ENCODE measurements around the gene SAMD4B. TPM values are rescaled to one million over a fixed set of nuclear protein-coding genes. Genes with fewer than 3 reads are reported as not detected.
A peak's percentile ranks its signal among the peaks of the same experiment; 100 is the strongest.

SAMD4B gene
- total RNA-seq, 1 donor from 2014 or later, result 123 TPM

DNA sequence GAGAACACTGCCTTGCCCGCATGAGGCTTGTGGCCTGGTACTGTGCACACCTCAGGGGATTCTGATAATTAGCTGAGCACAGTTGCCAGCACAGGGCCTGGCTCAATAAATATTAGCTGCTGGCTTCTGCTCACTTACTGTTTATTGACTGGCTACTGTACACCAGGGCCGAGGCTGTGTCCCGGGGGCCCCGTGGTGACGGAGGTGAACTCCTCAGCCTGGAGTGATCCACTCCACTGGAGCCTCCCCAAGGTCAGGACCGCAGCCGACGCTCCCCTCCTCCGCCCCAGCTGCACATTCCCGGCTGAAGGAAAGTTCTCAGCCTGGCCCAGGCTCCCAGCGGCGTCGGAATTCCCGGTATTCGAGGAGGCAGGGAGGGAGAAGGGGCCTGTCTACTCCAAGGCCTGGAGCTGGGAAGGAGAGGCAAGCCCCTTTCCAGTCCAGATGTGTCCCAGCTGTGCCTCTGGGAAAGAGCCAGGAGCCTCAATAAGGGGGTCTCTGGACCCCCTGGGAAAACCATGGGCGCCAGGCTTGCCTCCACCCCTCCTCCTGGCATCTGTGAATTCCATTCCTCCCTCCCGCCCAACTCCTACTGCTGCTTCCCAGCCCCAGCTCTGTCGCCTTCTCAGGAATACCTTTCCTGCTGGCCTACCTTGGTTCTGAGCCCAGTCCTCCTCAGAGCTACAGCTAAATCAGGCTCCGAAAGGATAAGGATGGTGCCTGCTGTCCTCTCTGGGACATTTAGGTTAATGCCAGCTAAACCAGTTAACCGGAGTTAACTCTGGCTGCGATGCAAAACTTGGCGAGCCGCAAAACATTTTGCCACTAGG lies 86.3 kb downstream of the SAMD4B start:
- TF ChIP-seq, protein P1, sequence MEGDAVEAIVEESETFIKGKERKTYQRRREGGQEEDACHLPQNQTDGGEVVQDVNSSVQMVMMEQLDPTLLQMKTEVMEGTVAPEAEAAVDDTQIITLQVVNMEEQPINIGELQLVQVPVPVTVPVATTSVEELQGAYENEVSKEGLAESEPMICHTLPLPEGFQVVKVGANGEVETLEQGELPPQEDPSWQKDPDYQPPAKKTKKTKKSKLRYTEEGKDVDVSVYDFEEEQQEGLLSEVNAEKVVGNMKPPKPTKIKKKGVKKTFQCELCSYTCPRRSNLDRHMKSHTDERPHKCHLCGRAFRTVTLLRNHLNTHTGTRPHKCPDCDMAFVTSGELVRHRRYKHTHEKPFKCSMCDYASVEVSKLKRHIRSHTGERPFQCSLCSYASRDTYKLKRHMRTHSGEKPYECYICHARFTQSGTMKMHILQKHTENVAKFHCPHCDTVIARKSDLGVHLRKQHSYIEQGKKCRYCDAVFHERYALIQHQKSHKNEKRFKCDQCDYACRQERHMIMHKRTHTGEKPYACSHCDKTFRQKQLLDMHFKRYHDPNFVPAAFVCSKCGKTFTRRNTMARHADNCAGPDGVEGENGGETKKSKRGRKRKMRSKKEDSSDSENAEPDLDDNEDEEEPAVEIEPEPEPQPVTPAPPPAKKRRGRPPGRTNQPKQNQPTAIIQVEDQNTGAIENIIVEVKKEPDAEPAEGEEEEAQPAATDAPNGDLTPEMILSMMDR (IDR thresholded peaks at IDR 0.05; ENCODE audit: insufficient read depth, low read length, poor library complexity, severe bottlenecking), result no peak
- peaks cover 1% of the 10 kb centered on the region for H3K36me3 ChIP-seq (ENCODE audit: control insufficient read depth, insufficient read depth, low read length)
- no peak overlapping the region for H3K4me3 ChIP-seq (ENCODE audit: low read depth, low read length)
- DNase-seq (ENCODE audit: low read depth), result peak; percentile 74
- H3K27me3 ChIP-seq (ENCODE audit: control insufficient read depth, insufficient read depth, low read length), result no peaks in the 10 kb centered on the region

DNA sequence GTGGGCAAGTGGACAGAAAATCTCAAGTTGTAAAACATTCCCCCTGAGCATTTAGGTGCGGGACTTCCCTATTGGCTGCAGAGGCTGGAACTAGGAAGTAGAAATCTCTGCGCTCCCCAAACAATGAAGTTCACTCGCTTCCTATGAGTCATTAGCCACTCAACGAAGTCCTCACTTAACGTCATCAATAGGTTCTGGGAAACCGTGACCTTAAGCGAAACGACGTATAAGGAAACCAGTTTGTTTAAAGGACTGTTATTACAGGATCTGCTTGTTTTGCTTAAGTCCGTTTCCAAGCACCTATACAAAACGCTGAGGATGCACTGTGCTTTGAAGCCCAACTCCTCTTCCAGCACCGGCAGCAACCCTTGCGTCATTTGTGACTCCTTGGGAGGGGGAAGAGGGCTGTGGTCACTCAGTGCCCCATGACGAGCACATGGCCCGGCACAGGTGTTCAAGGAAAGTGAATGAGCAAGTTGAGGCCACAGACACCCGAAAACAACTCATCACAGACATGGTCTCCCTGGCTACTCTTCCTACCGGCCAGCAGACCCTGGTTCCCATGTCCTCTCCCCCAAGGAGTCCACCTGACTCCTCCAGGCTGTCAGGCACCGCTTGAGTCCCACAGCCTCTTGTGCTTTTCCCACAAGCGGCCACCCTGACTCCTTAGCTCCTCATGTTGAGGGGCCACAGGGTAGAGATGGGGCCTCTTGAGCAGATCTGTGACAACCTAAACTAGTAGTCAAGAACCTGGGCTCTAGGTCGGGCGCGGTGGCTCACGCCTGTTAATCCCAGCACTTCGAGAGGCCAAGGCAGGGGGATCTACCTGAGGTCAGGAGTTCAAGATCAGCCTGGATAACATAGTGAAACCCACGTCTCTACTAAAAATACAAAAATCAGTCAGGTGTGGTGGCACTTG lies 88.7 kb downstream of the SAMD4B start:
- H3K4me3 ChIP-seq (ENCODE audit: low read depth, low read length), result no peak overlapping the region
- peaks cover 4% of the 10 kb centered on the region for H3K36me3 ChIP-seq (ENCODE audit: control insufficient read depth, insufficient read depth, low read length)
- TF ChIP-seq, protein P1 (IDR thresholded peaks at IDR 0.05; ENCODE audit: insufficient read depth, low read length, poor library complexity, severe bottlenecking), result no peak
- no peaks in the 10 kb centered on the region for H3K27me3 ChIP-seq (ENCODE audit: control insufficient read depth, insufficient read depth, low read length)
- peak; percentile 100 for DNase-seq (ENCODE audit: low read depth)

DNA sequence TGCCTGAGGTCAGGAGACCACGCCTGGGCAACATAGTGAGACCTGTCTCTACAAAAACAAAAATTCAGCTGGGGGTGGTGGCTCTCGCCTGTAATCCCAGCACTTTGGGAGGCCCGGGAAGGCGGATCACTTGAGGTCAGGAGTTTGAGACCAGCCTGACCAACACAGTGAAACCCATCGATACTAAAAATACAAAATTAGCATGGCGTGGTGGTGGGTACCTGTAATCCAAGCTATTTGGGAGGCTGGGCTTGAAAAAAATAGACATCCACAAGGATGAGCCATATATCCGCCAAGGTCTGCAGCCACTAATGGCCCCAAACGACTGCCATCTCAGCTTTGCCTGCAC lies 90.4 kb downstream of the SAMD4B start:
- DNase-seq (ENCODE audit: low read depth), result no peak
- no peak overlapping the region for H3K4me3 ChIP-seq (ENCODE audit: low read depth, low read length)
- H3K27me3 ChIP-seq (ENCODE audit: control insufficient read depth, insufficient read depth, low read length), result no peaks in the 10 kb centered on the region
- H3K36me3 ChIP-seq (ENCODE audit: control insufficient read depth, insufficient read depth, low read length), result peaks cover 4% of the 10 kb centered on the region
- TF ChIP-seq, protein P1 (IDR thresholded peaks at IDR 0.05; ENCODE audit: insufficient read depth, low read length, poor library complexity, severe bottlenecking), result no peak

DNA sequence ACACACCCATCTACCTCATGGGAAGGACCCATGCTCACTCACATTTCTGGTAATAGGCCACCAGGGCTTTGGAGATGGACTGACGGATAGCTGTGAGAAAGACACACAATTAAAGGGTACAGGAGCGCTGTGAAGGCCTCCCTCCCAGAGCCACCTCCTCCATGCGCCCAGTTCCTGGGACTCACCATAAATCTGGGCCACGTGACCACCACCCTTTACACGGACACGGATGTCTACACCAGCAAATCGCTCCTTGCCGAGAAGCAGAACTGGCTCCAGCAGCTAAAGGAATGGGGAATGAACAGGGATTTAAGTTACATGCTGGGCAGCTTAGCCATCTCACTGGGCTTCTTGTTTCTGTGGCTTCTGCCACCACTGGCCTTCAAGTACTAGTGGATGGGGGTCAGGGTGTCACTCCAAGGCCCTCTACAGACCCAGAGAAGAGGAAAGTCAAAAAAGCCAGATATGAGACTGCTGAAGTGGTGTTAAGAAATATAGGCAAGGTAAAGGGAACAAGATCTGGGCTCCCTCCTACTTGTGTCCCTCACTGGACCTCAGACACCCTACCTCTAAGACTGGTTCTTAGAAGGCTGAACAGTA lies 91.4 kb downstream of the SAMD4B start:
- H3K27me3 ChIP-seq (ENCODE audit: control insufficient read depth, insufficient read depth, low read length), result no peaks in the 10 kb centered on the region
- H3K36me3 ChIP-seq (ENCODE audit: control insufficient read depth, insufficient read depth, low read length), result peaks cover 4% of the 10 kb centered on the region
- H3K4me3 ChIP-seq (ENCODE audit: low read depth, low read length), result no peak overlapping the region
- TF ChIP-seq, protein P1 (IDR thresholded peaks at IDR 0.05; ENCODE audit: insufficient read depth, low read length, poor library complexity, severe bottlenecking), result no peak
- DNase-seq (ENCODE audit: low read depth), result no peak

DNA sequence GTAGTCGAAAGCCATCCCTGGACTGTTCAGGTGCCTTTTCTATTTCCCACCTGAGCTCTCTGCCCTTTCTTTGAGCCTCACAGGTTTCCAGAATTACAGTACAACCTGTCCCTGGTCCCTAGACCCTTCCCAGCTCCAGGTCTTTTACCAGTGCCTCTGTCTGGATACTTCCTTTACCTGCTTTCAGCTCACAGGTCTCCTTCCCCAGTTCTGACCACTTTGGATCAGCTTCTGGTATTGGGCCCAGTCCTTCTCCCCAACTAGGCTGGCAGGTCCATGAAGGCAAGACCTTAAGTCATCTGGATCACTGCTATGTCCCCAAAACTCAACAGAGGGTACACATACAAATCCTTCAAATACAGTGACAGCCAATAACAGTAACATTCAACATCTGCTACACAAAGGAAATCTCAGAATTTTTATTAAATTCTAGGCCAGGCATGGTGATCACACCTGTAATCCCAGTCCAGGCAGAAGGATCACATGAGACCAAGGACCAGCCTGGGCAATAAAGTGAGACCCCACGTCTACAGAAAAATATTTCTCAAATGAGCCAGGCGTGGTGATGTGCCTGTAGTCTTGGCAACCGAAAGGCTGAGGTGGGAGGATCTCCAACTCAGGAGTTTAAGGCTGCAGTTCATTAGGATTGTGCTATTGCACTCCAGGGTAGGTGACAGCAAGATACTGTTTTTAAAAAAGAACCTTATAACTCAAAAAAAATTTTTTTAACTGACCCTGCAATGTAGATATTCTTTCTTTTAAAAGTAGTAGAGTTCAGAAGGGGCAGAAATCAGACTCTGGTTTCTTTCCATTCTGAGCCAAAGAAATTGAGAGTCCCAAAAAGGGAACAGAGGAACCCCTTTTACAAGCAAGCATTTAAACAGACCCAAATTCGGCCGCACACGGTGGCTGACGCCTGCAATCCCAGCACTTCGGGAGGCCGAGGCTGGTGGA lies 92.2 kb downstream of the SAMD4B start:
- DNase-seq (ENCODE audit: low read depth), result no peak
- TF ChIP-seq, protein P1 (IDR thresholded peaks at IDR 0.05; ENCODE audit: insufficient read depth, low read length, poor library complexity, severe bottlenecking), result no peak
- Histone ChIP-seq H3K27me3 (ENCODE audit: control insufficient read depth, insufficient read depth, low read length) (no peaks in the 10 kb centered on the region), H3K36me3 (ENCODE audit: control insufficient read depth, insufficient read depth, low read length) (peaks cover 4% of the 10 kb centered on the region), H3K4me3 (ENCODE audit: low read depth, low read length) (peak overlapping the region; percentile 74)

All from kidney epithelial cell (primary cell).